Stimulated activated CD8-positive, alpha-beta memory T cell treated with anti-CD3 and anti-CD28 coated beads, Interleukin-15, amount 100 ng/mL, for 1 hour (primary cell): ENCODE data around the gene FBRSL1.

Experiments
- DNase-seq: peaks from one replicate; pipeline ENCODE4 v3.0.0-alpha.2; 2020; ENCODE audit warnings: low read depth

The FBRSL1 gene

GRCh38 chr12:132484183-132484890 lies 5.6 kb upstream of the FBRSL1 start:
- DNase-seq, result no peak

- DNase-seq, result no peak
These were observed 5.0 kb upstream of the FBRSL1 start for GRCh38 chr12:132484891-132485441.

GRCh38 chr12:132485619-132486018 lies 4.3 kb upstream of the FBRSL1 start:
- DNase-seq, result no peak

GRCh38 chr12:132486168-132486567 lies 3.8 kb upstream of the FBRSL1 start:
- DNase-seq, result no peak

GRCh38 chr12:132486576-132486975 lies 3.4 kb upstream of the FBRSL1 start:
- no peak for DNase-seq

GRCh38 chr12:132487311-132487741 lies 2.6 kb upstream of the FBRSL1 start:
- DNase-seq, result no peak

GRCh38 chr12:132488127-132489077 lies 1.5 kb upstream of the FBRSL1 start:
- no peak for DNase-seq

- peak; percentile 22 for DNase-seq
These were observed 811 bp upstream of the FBRSL1 start for GRCh38 chr12:132489078-132489601.

- DNase-seq, result no peak
These were observed 629 bp downstream of the FBRSL1 start for GRCh38 chr12:132490422-132491137.

GRCh38 chr12:132491138-132491663 lies 1.2 kb downstream of the FBRSL1 start:
- no peak for DNase-seq

GRCh38 chr12:132491761-132492378 lies 1.9 kb downstream of the FBRSL1 start:
- DNase-seq, result no peak

GRCh38 chr12:132492522-132492921 lies 2.6 kb downstream of the FBRSL1 start:
- no peak for DNase-seq

GRCh38 chr12:132492951-132493350 lies 3.0 kb downstream of the FBRSL1 start:
- no peak for DNase-seq

- DNase-seq, result no peak
These were observed 3.7 kb downstream of the FBRSL1 start for GRCh38 chr12:132493482-132494178.

GRCh38 chr12:132494294-132495164 lies 4.6 kb downstream of the FBRSL1 start:
- no peak for DNase-seq

GRCh38 chr12:132495165-132495544 lies 5.2 kb downstream of the FBRSL1 start:
- DNase-seq, result no peak

GRCh38 chr12:132495629-132496357 lies 5.8 kb downstream of the FBRSL1 start:
- no peak for DNase-seq

- DNase-seq, result no peak
These were observed 6.4 kb downstream of the FBRSL1 start for GRCh38 chr12:132496358-132496669.

- no peak for DNase-seq
These were observed 6.8 kb downstream of the FBRSL1 start for GRCh38 chr12:132496710-132497109.
